Memory B cell (primary cell): ENCODE data around the gene DNAJC30.
"Not testable (repeated sequence)": the region's sequence is repeated elsewhere in the genome, so short reads cannot be mapped to it uniquely, and the experiment has no call there.

ENCODE experiments used
- ATAC-seq: fragments of 150-1000 bp; cut with Tn5 transposase; 2 replicates; pipeline ENCODE4 v1.10.0; 2021; ENCODE audit warnings: low read depth, mild to moderate bottlenecking, moderate library complexity
- DNase-seq, 2 donors: peaks; one replicate each; pipeline ENCODE4 v3.0.0; 2022; ENCODE audit warnings: low spot score in 2 of 2
- H3K27ac Mint-ChIP-seq: one replicate; pipeline ENCODE4 v1.8.0; 2022; ENCODE audit warnings: mild to moderate bottlenecking, moderate library complexity, mixed read lengths
- H3K27me3 Mint-ChIP-seq: one replicate; pipeline ENCODE4 v1.8.0; 2022; ENCODE audit warnings: mixed read lengths
- H3K36me3 Mint-ChIP-seq: one replicate; pipeline ENCODE4 v1.8.0; 2022; ENCODE audit warnings: mild to moderate bottlenecking, mixed read lengths
- H3K4me1 Mint-ChIP-seq: one replicate; pipeline ENCODE4 v1.8.0; 2022; ENCODE audit warnings: mixed read lengths
- H3K4me3 Mint-ChIP-seq: one replicate; pipeline ENCODE4 v1.8.0; 2022; ENCODE audit warnings: mild to moderate bottlenecking, moderate library complexity, mixed read lengths
- H3K9me3 Mint-ChIP-seq: one replicate; pipeline ENCODE4 v1.8.0; 2022; ENCODE audit warnings: mixed read lengths

Gene DNAJC30

GRCh38 chr7:73683056-73683787, at the start of gene DNAJC30, which contains the start of gene BUD23:
Gene DNAJC30, minus strand, starts transcription at chr7:73683453. Its CDS starts 30 bp downstream, at chr7:73683423.
Gene BUD23, plus strand, starts transcription at chr7:73683597. Its CDS starts 29 bp downstream, at chr7:73683626.
- DNase-seq, result peak; percentile 79 to 87
- Mint-ChIP-seq H3K4me1 (peaks cover 17% of the 10 kb centered on the region), H3K4me3 (peak within 1 kb of the TSS; percentile 97), H3K27me3 (no peaks in the 10 kb centered on the region), H3K9me3 (no peaks in the 10 kb centered on the region), H3K27ac (peak within 1 kb of the TSS; percentile 98), H3K36me3 (peaks cover 10% of the 10 kb centered on the region)
- peak; percentile 93 for ATAC-seq

GRCh38 chr7:73732397-73732796, 49.1 kb upstream of the DNAJC30 start:
- H3K4me3 Mint-ChIP-seq, result no peak overlapping the region
- H3K27ac Mint-ChIP-seq, result no peak overlapping the region
- no peaks in the 10 kb centered on the region for H3K9me3 Mint-ChIP-seq
- peaks cover 8% of the 10 kb centered on the region for H3K27me3 Mint-ChIP-seq
- ATAC-seq, result no peak
- H3K4me1 Mint-ChIP-seq, result peaks cover 4% of the 10 kb centered on the region
- DNase-seq, result no peak
- H3K36me3 Mint-ChIP-seq, result no peaks in the 10 kb centered on the region

- Mint-ChIP-seq H3K27ac (no peak overlapping the region), H3K9me3 (no peaks in the 10 kb centered on the region), H3K4me1 (peaks cover 4% of the 10 kb centered on the region), H3K27me3 (peaks cover 8% of the 10 kb centered on the region), H3K4me3 (no peak overlapping the region), H3K36me3 (no peaks in the 10 kb centered on the region)
- ATAC-seq, result no peak
- DNase-seq, result no peak
These were observed 47.2 kb upstream of the DNAJC30 start for GRCh38 chr7:73730485-73730884.

- no peak for DNase-seq
- Mint-ChIP-seq H3K36me3 (no peaks in the 10 kb centered on the region), H3K27me3 (peaks cover 9% of the 10 kb centered on the region), H3K27ac (no peak overlapping the region), H3K4me1 (no peaks in the 10 kb centered on the region), H3K9me3 (no peaks in the 10 kb centered on the region), H3K4me3 (no peak overlapping the region)
- ATAC-seq, result no peak
These were observed 45.3 kb upstream of the DNAJC30 start for GRCh38 chr7:73728551-73728950.

- no peak for DNase-seq
- Mint-ChIP-seq H3K9me3 (no peaks in the 10 kb centered on the region), H3K36me3 (no peaks in the 10 kb centered on the region), H3K27ac (no peak overlapping the region), H3K27me3 (peaks cover 9% of the 10 kb centered on the region), H3K4me1 (no peaks in the 10 kb centered on the region), H3K4me3 (no peak overlapping the region)
- no peak for ATAC-seq
These were observed 44.7 kb upstream of the DNAJC30 start for GRCh38 chr7:73727952-73728351.

GRCh38 chr7:73726083-73726466, 42.8 kb upstream of the DNAJC30 start:
- Mint-ChIP-seq H3K27me3 (peaks cover 9% of the 10 kb centered on the region), H3K9me3 (no peaks in the 10 kb centered on the region), H3K36me3 (no peaks in the 10 kb centered on the region), H3K4me1 (no peaks in the 10 kb centered on the region), H3K27ac (no peak overlapping the region), H3K4me3 (no peak overlapping the region)
- ATAC-seq (peak; percentile 21), DNase-seq (no peak)

GRCh38 chr7:73723813-73724212, 40.6 kb upstream of the DNAJC30 start:
- DNase-seq (no peak), ATAC-seq (no peak)
- Mint-ChIP-seq H3K27me3 (peaks cover 8% of the 10 kb centered on the region), H3K27ac (no peak overlapping the region), H3K9me3 (no peaks in the 10 kb centered on the region), H3K36me3 (no peaks in the 10 kb centered on the region), H3K4me1 (peaks cover 5% of the 10 kb centered on the region), H3K4me3 (no peak overlapping the region)

- Mint-ChIP-seq H3K27me3 (peaks cover 5% of the 10 kb centered on the region), H3K27ac (no peak overlapping the region), H3K9me3 (no peaks in the 10 kb centered on the region), H3K4me3 (no peak overlapping the region), H3K36me3 (no peaks in the 10 kb centered on the region), H3K4me1 (peaks cover 10% of the 10 kb centered on the region)
- ATAC-seq (no peak), DNase-seq (no peak)
These were observed 39.5 kb upstream of the DNAJC30 start for GRCh38 chr7:73722785-73723184.

GRCh38 chr7:73722182-73722581, 38.9 kb upstream of the DNAJC30 start:
- not testable (repeated sequence) for H3K4me3 Mint-ChIP-seq, ATAC-seq, H3K27me3 Mint-ChIP-seq, H3K27ac Mint-ChIP-seq, H3K36me3 Mint-ChIP-seq, DNase-seq, H3K9me3 Mint-ChIP-seq
- H3K4me1 Mint-ChIP-seq, result peaks cover 13% of the 10 kb centered on the region

GRCh38 chr7:73721377-73721817, 38.1 kb upstream of the DNAJC30 start:
- Mint-ChIP-seq H3K4me3 (peak overlapping the region; percentile 33), H3K27ac (no peak overlapping the region), H3K9me3 (no peaks in the 10 kb centered on the region), H3K4me1 (peaks cover 16% of the 10 kb centered on the region), H3K36me3 (no peaks in the 10 kb centered on the region), H3K27me3 (peaks cover 9% of the 10 kb centered on the region)
- DNase-seq (no peak), ATAC-seq (no peak)

- not testable (repeated sequence) for H3K27ac Mint-ChIP-seq, ATAC-seq, H3K27me3 Mint-ChIP-seq, DNase-seq, H3K9me3 Mint-ChIP-seq, H3K36me3 Mint-ChIP-seq
- H3K4me1 Mint-ChIP-seq, result peaks cover 16% of the 10 kb centered on the region
- peak overlapping the region; percentile 84 for H3K4me3 Mint-ChIP-seq
These were observed 37.2 kb upstream of the DNAJC30 start for GRCh38 chr7:73720443-73720842.

- peak overlapping the region; percentile 1 for H3K27ac Mint-ChIP-seq
These were observed 36.5 kb upstream of the DNAJC30 start for GRCh38 chr7:73719806-73720169.

GRCh38 chr7:73718905-73719805, 35.9 kb upstream of the DNAJC30 start, which contains the start of gene STX1A:
Gene STX1A, minus strand, starts transcription at chr7:73719669. Its CDS starts 38 bp downstream, at chr7:73719631.
- Mint-ChIP-seq H3K4me1 (peaks cover 16% of the 10 kb centered on the region), H3K27me3 (peaks cover 8% of the 10 kb centered on the region), H3K9me3 (no peaks in the 10 kb centered on the region), H3K27ac (peak within 1 kb of the TSS; percentile 1), H3K36me3 (no peaks in the 10 kb centered on the region), H3K4me3 (peak within 1 kb of the TSS; percentile 84)
- ATAC-seq, result peak; percentile 91
- DNase-seq, result peak; percentile 59 to 69

More at GRCh38 chr7:73719806-73720169, 36.5 kb upstream of the DNAJC30 start:
- Mint-ChIP-seq H3K4me1 (peaks cover 16% of the 10 kb centered on the region), H3K27me3 (peaks cover 8% of the 10 kb centered on the region), H3K36me3 (no peaks in the 10 kb centered on the region), H3K9me3 (no peaks in the 10 kb centered on the region), H3K4me3 (peak overlapping the region; percentile 84)
- no peak for DNase-seq
- ATAC-seq, result peak; percentile 13

- peaks cover 8% of the 10 kb centered on the region for H3K27me3 Mint-ChIP-seq
- H3K27ac Mint-ChIP-seq, result no peak overlapping the region
- H3K4me1 Mint-ChIP-seq, result peaks cover 16% of the 10 kb centered on the region
- no peak for DNase-seq
- ATAC-seq, result no peak
- H3K36me3 Mint-ChIP-seq, result no peaks in the 10 kb centered on the region
- no peaks in the 10 kb centered on the region for H3K9me3 Mint-ChIP-seq
- H3K4me3 Mint-ChIP-seq, result peak overlapping the region; percentile 65
These were observed 35.2 kb upstream of the DNAJC30 start for GRCh38 chr7:73718438-73718881.
